HepG2 (cell line): ENCODE results near the gene HAGH. TPM values are rescaled to one million over a fixed set of nuclear protein-coding genes. Genes with fewer than 3 reads are reported as not detected.

ENCODE experiments used
- CBFB ChIP-seq: sonication (generic); formaldehyde crosslinking; IDR thresholded peaks from 2 replicates; pipeline ENCODE4 v1.4.0; 2020; ENCODE audit warnings: missing genetic modification reagents
- FOXM1 ChIP-seq: sonication (generic); formaldehyde crosslinking; IDR thresholded peaks from 2 replicates; pipeline ENCODE4 v1.5.0; 2020; ENCODE audit warnings: missing genetic modification reagents
- HNRNPLL ChIP-seq: fragments of 200-400 bp; formaldehyde crosslinking; IDR thresholded peaks from 2 replicates; pipeline ENCODE4 v1.6.1; 2017; ENCODE audit warnings: mild to moderate bottlenecking, low read depth, low read length; ENCODE audit not compliant: poor library complexity, severe bottlenecking
- IRF1 ChIP-seq: sonication (generic); formaldehyde crosslinking; IDR thresholded peaks from 2 replicates; pipeline ENCODE4 v1.4.0; 2020; ENCODE audit warnings: low read depth, mild to moderate bottlenecking, missing genetic modification reagents
- KMT2A ChIP-seq: sonication (generic); formaldehyde crosslinking; IDR thresholded peaks from 2 replicates; pipeline ENCODE4 v1.4.0; 2020; ENCODE audit warnings: missing genetic modification reagents
- MAFK ChIP-seq, 2 experiments: IDR thresholded peaks in 1 of 2; conservative IDR thresholded peaks in 1 of 2; 2 replicates each; pipeline ENCODE4 v1.6.1; 2011; ENCODE audit warnings: improper control_type of control experiment in 2 of 2, low read length in 2 of 2
- MAZ ChIP-seq, 2 experiments: sonication (generic) in 1 of 2; formaldehyde crosslinking in 1 of 2; IDR thresholded peaks; 2 replicates each; pipeline versions ENCODE4 v1.5.0 to v1.6.1; 2012 to 2020; ENCODE audit warnings: low read depth in 2 of 2, mild to moderate bottlenecking in 2 of 2, borderline replicate concordance in 1 of 2, improper control_type of control experiment in 1 of 2, low read length in 1 of 2, missing genetic modification reagents in 1 of 2, moderate library complexity in 1 of 2
- MBNL3 ChIP-seq: fragments of 250-450 bp; sonication (Bioruptor Pico); conservative IDR thresholded peaks from 2 replicates; pipeline ENCODE4 v1.8.0; 2022; ENCODE audit warnings: mild to moderate bottlenecking, inconsistent platforms
- PCBP2 ChIP-seq: fragments of 200-400 bp; formaldehyde crosslinking; optimal IDR thresholded peaks from 2 replicates; pipeline ENCODE3; 2018; ENCODE audit warnings: low read length, low read depth; ENCODE audit not compliant: poor library complexity, severe bottlenecking
- POLR2AphosphoS5 ChIP-seq: IDR thresholded peaks from 2 replicates; pipeline ENCODE4 v1.6.1; 2012; ENCODE audit warnings: low read depth, low read length
- REL ChIP-seq: sonication (generic); formaldehyde crosslinking; conservative IDR thresholded peaks from 2 replicates; pipeline ENCODE4 v1.8.0; 2022; ENCODE audit warnings: mild to moderate bottlenecking, missing genetic modification reagents, moderate library complexity
- SOX5 ChIP-seq: IDR thresholded peaks from 2 replicates; pipeline ENCODE4 v1.6.1; 2016; ENCODE audit warnings: borderline replicate concordance
- TERF1 ChIP-seq: sonication (generic); formaldehyde crosslinking; IDR thresholded peaks from 2 replicates; pipeline ENCODE4 v1.8.0; 2022; ENCODE audit warnings: mild to moderate bottlenecking, missing genetic modification reagents, moderate library complexity
- U2AF1 ChIP-seq: fragments of 200-400 bp; formaldehyde crosslinking; optimal IDR thresholded peaks from 2 replicates; pipeline ENCODE3; 2017; ENCODE audit warnings: mild to moderate bottlenecking, low read depth, low read length
- ZKSCAN1 ChIP-seq: fragments of 150-350 bp; IDR thresholded peaks from 2 replicates; pipeline ENCODE4 v1.6.1; 2014; ENCODE audit warnings: low read length
- ZMYM4 ChIP-seq: sonication (generic); formaldehyde crosslinking; IDR thresholded peaks from 2 replicates; pipeline ENCODE4 v1.8.1; 2023; ENCODE audit warnings: mild to moderate bottlenecking, missing genetic modification reagents
- ZNF160 ChIP-seq: sonication (generic); formaldehyde crosslinking; IDR thresholded peaks from 2 replicates; pipeline ENCODE4 v1.8.0; 2022; ENCODE audit warnings: mild to moderate bottlenecking, inconsistent platforms, missing genetic modification reagents
- ZNF274 ChIP-seq: sonication (generic); formaldehyde crosslinking; IDR thresholded peaks from 2 replicates; pipeline ENCODE4 v1.5.1; 2020; ENCODE audit warnings: mild to moderate bottlenecking, missing genetic modification reagents
- ZNF501 ChIP-seq: sonication (generic); formaldehyde crosslinking; IDR thresholded peaks from 2 replicates; pipeline ENCODE4 v1.5.1; 2020; ENCODE audit warnings: mild to moderate bottlenecking, moderate library complexity, missing genetic modification reagents
- ZNF782 ChIP-seq: sonication (generic); formaldehyde crosslinking; IDR thresholded peaks from 2 replicates; pipeline ENCODE4 v1.4.0; 2020; ENCODE audit warnings: missing genetic modification reagents, mild to moderate bottlenecking, borderline replicate concordance
- polyA plus RNA-seq, 8 experiments: library from polyadenylated mRNA; depleted of rRNA in 3 of 8; stranded (reverse) in 7 of 8; unstranded in 1 of 8; fragments of >200 nt; fragmentation: Illumina TruSeq in 4 of 8; extraction: Trizol in 4 of 8; gene quantifications; 2 replicates each; pipeline versions ENCODE4 v1.2.1 to v1.2.3, GENCODE V29; 2011 to 2016; ENCODE audit warnings: low read depth in 4 of 8, missing spikeins in 1 of 8, mixed read lengths in 1 of 8; ENCODE audit not compliant: insufficient read depth in 1 of 8
- total RNA-seq, 5 experiments: library from RNA; depleted of rRNA; stranded (reverse); fragments of >200 nt; fragmentation: Illumina TruSeq; extraction: Trizol; gene quantifications; 2 replicates each; pipeline ENCODE4 v1.2.3, GENCODE V29; 2016; ENCODE audit warnings: low read depth in 1 of 5
- TF ChIP-seq, protein P1 (sequence below): sonication (generic); formaldehyde crosslinking; IDR thresholded peaks from 2 replicates; pipeline ENCODE4 v1.9.0; 2022; ENCODE audit warnings: missing genetic modification reagents, mild to moderate bottlenecking, borderline replicate concordance
- TF ChIP-seq, protein P2 (sequence below): sonication (generic); formaldehyde crosslinking; IDR thresholded peaks from 2 replicates; pipeline ENCODE4 v1.5.1; 2020; ENCODE audit warnings: mild to moderate bottlenecking, missing genetic modification reagents, moderate library complexity

HAGH gene
- total and polyA plus RNA-seq, 2 of the 13 experiments (the other 11 are each of a cell fraction or from before 2014, with no cell fraction given): 70.4 to 95.4 TPM

DNA sequence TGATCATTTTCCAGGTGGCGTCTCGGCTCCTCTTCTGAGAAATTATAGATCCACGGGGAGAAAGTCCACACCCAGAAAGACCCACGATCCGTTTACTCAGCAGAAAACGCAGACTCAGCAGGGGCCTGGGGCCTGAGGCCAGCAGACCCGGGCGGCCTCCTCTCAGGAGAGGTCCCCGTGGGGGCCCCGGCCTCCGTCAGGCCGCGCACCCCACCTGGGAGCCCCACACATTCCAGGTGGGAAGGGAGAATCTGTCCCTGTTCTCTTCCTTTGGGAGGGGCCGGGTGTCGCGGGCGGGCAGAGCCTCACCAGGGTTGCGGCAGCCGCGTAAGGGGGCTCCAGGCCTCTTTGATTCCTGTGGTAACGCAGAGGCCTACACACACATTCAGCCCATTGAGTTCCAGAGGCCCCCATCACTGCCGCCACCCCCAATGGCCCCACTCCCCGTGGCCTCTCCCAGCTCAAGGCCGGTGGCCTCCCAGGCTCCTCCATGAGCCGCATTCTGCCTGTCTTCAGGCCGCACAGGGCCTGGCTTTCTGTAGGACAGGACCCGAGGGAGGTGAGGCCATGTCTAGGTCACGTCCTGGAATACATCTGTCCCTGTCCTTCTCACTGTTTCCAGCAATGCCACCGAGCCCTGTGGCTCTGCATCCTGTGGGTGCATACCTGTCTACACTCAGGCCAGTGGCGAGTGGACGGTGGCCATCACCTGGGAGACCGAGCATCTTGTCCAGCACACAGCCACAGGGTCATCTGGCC, 31.5 kb downstream of the HAGH start (continued):
- no peak for TF ChIP-seq MAZ (IDR thresholded peaks at IDR 0.05; ENCODE audit: borderline replicate concordance, low read depth, low read length)
- no peak for TF ChIP-seq MAZ (CRISPR knock-in tag; IDR thresholded peaks at IDR 0.05; ENCODE audit: low read depth)
- TF ChIP-seq HNRNPLL: peak; percentile 23
- TF ChIP-seq FOXM1: no peak
- peak; percentile 12; the same call in 1 of the 2 replicates for TF ChIP-seq ZNF274 (CRISPR knock-in tag)
- no peak for TF ChIP-seq SOX5 (CRISPR knock-in tag)
- TF ChIP-seq CBFB (CRISPR knock-in tag): no peak
- no peak for TF ChIP-seq MBNL3 (CRISPR knock-in tag)
- no peak for TF ChIP-seq POLR2AphosphoS5
- peak; percentile 67 to 69 for TF ChIP-seq MAFK (conservative IDR thresholded peaks at IDR 0.05 in 1 of 2, IDR thresholded peaks at IDR 0.05 in 1 of 2; ENCODE audit: low read length in 2 of 2)
- no peak for TF ChIP-seq IRF1
- TF ChIP-seq, protein P1, sequence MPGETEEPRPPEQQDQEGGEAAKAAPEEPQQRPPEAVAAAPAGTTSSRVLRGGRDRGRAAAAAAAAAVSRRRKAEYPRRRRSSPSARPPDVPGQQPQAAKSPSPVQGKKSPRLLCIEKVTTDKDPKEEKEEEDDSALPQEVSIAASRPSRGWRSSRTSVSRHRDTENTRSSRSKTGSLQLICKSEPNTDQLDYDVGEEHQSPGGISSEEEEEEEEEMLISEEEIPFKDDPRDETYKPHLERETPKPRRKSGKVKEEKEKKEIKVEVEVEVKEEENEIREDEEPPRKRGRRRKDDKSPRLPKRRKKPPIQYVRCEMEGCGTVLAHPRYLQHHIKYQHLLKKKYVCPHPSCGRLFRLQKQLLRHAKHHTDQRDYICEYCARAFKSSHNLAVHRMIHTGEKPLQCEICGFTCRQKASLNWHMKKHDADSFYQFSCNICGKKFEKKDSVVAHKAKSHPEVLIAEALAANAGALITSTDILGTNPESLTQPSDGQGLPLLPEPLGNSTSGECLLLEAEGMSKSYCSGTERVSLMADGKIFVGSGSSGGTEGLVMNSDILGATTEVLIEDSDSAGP (CRISPR knock-in tag): no peak
- no peak for TF ChIP-seq ZKSCAN1
- TF ChIP-seq PCBP2: no peak
- TF ChIP-seq ZNF782 (CRISPR knock-in tag): no peak
- TF ChIP-seq REL: no peak
- no peak for TF ChIP-seq ZMYM4
- TF ChIP-seq, protein P2, sequence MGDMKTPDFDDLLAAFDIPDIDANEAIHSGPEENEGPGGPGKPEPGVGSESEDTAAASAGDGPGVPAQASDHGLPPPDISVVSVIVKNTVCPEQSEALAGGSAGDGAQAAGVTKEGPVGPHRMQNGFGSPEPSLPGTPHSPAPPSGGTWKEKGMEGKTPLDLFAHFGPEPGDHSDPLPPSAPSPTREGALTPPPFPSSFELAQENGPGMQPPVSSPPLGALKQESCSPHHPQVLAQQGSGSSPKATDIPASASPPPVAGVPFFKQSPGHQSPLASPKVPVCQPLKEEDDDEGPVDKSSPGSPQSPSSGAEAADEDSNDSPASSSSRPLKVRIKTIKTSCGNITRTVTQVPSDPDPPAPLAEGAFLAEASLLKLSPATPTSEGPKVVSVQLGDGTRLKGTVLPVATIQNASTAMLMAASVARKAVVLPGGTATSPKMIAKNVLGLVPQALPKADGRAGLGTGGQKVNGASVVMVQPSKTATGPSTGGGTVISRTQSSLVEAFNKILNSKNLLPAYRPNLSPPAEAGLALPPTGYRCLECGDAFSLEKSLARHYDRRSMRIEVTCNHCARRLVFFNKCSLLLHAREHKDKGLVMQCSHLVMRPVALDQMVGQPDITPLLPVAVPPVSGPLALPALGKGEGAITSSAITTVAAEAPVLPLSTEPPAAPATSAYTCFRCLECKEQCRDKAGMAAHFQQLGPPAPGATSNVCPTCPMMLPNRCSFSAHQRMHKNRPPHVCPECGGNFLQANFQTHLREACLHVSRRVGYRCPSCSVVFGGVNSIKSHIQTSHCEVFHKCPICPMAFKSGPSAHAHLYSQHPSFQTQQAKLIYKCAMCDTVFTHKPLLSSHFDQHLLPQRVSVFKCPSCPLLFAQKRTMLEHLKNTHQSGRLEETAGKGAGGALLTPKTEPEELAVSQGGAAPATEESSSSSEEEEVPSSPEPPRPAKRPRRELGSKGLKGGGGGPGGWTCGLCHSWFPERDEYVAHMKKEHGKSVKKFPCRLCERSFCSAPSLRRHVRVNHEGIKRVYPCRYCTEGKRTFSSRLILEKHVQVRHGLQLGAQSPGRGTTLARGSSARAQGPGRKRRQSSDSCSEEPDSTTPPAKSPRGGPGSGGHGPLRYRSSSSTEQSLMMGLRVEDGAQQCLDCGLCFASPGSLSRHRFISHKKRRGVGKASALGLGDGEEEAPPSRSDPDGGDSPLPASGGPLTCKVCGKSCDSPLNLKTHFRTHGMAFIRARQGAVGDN (CRISPR knock-in tag): peak; percentile 9
- TF ChIP-seq TERF1: no peak
- 0 out of 2 replicates have a peak, but pooled peaks have one; percentile 27 for TF ChIP-seq KMT2A (CRISPR knock-in tag)
- no peak for TF ChIP-seq ZNF160
- peak; percentile 40; the same call in 1 of the 2 replicates for TF ChIP-seq ZNF501 (CRISPR knock-in tag)
- TF ChIP-seq U2AF1: peak; percentile 8
